Left renal pelvis (tissue), 4 donors: ENCODE results near the gene MRTFA. TPM values are rescaled to one million over a fixed set of nuclear protein-coding genes. Genes with fewer than 3 reads are reported as not detected.

ENCODE experiments used
- DNase-seq, 4 donors: peaks; one replicate each; pipeline ENCODE4 v3.0.0-alpha.2; 2013; ENCODE audit warnings: low read depth in 4 of 4, low spot score in 3 of 4
- polyA plus RNA-seq, 4 donors: library from polyadenylated mRNA; unstranded; fragments of 120-200 nt; gene quantifications; one replicate each; pipeline ENCODE4 v1.2.1, GENCODE V29; 2013; ENCODE audit not compliant: insufficient read length in 4 of 4

The MRTFA gene
- polyA plus RNA-seq, 4 donors, result 20.2 to 31.3 (median 22.6) TPM

DNA sequence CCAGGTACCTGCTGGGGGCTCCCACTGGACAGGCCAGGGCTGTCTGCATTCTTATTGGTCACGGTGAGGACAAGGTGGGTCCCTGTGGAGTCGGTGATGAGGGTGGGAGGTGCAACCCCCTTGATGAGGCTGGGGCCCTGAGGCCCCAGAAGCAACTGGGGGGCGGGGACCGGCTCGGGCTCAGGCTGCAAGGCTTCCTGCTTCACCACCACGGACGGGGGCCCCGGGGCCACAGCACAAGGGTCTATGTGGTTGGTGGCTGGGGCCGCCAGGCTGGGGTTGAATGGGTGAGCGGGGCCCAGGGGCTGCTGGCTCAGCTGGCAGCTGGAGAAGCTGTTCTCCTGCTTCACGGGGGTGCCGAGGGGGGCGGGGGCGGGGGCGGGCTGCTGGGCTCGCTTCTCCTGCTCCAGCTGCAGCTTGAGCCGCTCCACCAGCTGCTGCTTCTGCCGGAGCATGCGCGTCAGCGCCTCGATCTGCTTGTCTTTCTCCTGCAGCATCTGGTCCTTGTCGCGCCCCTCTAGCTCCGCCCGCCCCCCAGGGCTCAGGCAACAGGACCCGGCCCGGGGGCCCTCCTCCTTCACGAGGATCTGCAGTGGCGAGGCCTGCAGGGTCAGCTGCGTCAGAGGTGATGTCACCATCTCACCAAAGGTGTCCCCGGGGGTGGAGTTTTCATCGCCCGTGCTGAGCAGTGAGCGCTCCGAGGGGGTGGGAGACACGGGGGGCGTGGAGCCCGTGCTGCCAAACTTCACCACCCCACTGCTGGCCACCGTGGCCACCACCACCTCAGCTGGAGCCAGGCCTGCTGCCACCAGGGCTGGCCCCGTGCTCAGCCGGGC lies 217.9 kb downstream of the MRTFA start:
- DNase-seq, result peak; percentile 35 to 48 (median 42)

DNA sequence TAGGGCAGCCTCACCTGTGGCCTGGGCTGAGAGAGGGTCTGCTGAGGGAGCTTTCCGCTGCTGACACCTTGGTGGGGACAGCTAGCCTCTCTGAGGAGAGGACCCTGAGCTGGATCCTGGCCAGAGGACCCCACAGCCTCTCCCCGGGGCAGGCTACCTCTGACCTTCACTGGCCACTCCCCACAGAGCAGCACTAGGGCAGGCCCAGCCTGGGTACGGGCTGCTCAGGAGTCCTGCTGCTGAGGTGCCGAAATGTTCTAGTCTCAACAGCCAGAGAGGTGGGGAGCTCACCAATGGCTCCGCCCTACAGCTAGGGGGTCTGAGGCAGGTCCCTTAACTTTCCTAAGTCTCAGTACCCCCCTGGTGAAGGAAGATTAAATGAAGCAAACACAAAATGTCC lies 218.6 kb downstream of the MRTFA start:
- no peak for DNase-seq

DNA sequence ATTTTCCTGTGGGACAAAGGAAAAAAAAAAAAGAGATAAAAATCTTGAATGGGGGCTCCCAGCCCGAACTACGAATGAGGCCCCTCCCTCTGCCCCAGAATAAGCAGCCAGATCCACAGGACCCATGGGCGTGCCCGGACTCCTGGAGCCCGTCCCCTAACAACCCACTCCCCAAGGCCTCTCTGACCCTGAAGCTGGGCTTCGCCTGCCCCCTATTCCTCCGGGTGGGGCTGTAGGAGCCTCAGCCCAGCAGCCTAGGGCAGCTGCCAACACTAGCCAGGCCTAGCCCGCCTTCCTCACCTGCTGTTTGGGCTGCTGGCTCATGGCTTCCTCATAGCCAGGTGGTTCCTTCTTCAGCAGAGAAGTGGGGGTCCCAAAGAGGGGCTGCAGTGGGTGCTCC lies 219.5 kb downstream of the MRTFA start:
- DNase-seq, result no peak

DNA sequence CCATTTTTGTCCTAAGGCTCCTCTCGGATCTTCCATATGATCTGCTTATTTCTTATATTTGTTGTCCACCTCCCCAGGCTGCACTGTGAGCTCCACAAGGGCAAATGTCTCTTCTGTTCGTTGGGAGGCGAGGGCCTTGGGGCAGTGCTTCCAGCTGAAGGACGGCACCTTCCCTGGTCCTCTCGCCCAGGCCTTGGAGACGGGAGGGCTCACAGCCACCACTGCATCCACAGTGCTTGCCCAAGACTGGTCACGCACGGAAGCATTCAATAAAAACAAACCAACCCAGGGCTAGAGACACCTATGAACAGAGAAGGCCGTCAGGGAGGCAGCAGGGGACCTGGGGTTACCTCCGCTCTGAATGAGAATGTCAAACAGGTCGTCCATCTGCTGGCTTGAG lies 219.9 kb downstream of the MRTFA start:
- no peak for DNase-seq

DNA sequence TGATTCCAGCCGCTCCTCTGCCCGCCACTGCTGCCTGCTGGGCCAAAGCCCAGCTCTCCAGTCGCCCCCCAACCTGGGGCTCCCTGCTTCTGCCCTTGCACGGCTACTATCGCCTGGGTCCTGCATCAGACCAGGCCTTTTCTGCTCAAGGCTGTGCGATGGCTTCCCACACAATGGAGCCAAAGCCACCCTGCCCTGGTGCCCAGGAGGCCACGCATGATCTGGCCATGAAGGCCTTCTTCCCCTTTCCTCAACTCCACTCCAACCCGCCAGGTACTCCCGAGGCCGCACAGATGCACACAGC lies 220.3 kb downstream of the MRTFA start:
- DNase-seq, result no peak

DNA sequence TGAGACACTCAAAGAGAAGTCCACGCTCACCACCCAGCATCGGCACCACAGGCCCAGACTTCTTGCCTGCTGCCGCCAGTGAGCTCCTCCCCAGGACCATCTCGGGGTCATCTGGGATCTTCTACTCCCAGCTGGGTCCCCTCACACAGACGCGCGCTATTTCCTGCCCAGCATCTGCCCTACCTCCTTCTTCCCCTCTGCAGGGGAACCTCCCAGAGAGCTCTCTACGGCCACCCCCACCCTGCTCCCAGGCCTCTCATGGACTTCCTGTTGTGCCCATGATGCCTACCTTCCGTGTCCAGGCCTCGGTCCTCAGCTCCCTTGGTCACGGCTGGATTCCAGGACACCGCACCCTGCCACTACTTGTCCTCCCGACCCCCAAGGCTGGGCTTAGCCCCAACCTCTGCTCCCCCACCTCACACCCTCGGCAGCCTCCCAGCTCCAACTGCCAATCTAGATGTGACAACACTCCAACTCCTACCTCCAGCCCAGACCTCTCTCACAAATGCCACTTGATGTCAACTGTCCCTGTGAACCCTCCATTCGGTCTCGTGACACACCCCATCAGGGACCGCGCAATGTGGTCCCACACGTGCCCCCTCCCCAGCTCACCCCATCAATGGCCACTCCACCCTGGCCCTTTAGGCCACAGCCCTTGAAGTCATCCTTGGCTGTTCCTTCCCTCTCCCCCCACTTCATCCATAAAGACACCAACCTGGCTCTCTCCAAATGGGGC lies 220.8 kb downstream of the MRTFA start:
- DNase-seq, result peak in 2 of 4 donors; percentile 32 to 36

DNA sequence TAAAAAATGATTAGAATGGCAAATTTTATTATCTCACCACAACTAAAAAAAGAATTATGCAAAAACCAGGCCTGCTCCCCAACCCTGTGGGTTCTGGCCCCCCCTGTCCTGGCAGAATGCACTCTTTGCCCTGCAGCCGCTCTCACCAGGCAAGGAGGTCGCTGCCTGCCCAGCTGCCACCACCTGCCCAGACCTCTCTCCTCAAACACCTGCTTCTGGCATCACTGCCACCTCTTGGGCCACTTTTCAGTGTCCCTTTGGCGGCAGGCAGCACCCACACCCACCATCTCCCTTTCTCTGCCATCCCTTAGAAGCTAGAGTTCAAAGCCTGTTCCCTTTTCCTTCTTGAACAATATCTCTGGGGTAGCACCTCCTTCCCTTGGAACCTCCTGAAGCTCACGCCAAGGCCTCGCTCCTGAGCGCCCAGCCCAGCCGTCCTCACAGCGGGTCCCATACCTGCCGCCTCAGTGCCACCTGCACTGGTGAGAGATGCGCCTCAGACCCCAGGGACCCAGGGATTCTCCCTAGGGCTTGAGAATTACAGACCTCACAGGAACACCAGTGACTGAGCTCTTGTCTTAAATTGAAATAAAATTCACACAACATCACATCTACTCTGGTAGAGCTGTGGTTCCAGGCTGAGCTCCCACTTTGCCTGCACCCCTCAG lies 221.5 kb downstream of the MRTFA start:
- DNase-seq, result no peak

DNA sequence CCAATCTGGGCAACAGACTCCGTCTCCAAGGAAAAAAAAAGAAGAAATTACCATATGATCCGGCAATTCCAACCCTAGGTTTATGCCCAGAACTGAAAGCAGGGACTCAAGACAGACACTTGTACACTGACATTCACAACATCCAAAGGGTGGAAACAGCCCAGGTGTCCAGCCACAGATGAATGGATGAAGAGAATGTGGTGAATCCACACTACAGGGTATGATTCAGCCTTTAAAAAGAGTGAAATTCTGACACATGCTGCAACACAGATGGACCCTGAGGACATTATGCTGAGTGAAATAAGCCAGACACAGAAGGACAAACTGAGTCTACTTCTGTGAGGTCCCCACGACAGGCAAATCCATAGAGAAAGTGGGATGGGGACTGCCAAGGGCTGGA lies 222.2 kb downstream of the MRTFA start:
- no peak for DNase-seq

DNA sequence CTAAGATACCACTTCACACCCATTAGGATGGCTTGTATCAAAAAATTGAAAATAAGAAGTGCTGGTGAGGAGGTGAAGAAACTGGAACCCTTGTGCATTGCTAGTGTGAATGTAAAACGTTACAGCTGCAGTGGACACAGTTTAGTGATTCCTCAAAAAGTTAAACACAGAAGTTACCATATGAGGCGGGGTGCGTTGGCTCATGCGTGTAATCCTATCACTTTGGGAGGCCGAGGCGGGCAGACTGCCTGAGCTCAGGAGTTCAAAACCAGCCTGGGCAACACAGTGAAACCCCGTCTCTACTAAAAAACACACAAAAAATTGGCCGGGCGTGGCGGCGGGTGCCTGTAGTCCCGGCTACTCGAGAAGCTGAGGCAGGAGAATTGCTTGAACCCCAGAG lies 222.6 kb downstream of the MRTFA start:
- DNase-seq, result no peak

DNA sequence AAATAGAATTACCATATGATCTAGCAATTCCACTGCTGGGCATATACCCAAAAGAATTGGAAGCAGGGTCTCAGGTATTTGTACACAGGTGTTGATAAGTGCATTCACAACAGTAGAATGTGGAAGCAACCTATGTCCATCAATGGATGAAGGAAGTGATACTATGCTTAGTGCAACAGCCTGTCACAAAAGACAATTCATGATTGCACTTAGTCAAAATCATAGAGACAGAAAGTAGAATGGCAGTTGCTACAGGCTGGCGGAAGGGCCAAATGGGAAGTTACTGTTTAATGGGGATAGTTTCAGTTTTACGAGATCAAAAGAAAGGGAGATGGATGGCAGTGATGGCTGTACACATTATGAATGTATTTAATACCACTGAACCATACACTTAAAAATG lies 224.1 kb downstream of the MRTFA start:
- no peak for DNase-seq

DNA sequence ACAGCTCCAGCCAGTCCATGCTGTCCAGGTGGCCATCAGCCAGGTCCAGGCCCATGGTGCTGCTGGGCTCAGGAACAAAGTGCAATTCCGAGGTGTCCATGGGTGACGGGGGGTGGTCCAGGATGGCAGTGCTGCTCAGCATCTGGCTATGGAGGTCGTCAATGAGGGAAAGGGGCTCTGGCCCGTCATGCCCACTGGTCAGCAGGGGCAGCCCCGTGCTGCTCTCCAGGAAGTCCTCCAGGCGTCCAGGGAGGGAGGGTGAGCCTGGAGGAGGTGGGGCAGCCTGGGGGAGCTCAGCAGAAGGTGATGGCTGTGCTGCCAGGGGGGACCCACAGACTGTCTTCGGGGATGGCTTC lies 225.0 kb downstream of the MRTFA start:
- DNase-seq, result no peak

DNA sequence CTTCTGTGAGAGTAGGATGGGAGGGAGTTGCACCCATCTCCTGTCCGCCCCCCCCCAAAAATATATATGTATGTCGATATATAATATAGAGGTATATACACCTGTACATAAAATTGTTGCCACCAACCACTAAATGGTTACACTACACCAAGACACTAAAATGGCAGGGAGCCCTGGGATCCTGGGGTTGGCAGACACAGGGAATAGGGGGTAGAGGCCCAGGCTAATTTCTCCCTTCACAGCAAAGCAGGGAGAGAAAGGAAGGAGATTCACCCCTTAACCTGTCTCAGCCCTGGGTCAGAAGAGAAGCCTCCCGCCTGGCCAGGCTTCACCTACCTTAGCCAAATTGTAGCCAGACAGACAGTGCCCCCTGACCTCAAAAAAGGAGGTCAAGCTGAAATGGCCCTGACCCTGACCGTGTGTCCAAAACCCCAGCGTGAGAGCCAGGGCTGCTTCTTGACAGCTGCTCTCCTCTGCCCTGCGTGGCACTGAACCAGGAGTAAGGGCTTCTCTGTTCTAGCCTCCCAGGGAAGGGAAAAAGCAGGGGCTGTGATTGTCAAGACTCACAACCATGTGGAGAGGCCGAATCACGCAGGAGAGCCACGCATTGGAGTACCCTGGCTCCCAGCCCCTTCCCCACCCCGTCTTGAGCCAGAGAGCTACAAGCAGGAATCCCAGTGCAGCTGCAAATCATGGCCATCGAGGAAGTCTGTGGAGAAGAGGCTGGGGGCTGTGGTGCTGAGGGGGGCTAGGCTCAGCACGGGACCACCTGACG lies 225.6 kb downstream of the MRTFA start:
- DNase-seq, result no peak

DNA sequence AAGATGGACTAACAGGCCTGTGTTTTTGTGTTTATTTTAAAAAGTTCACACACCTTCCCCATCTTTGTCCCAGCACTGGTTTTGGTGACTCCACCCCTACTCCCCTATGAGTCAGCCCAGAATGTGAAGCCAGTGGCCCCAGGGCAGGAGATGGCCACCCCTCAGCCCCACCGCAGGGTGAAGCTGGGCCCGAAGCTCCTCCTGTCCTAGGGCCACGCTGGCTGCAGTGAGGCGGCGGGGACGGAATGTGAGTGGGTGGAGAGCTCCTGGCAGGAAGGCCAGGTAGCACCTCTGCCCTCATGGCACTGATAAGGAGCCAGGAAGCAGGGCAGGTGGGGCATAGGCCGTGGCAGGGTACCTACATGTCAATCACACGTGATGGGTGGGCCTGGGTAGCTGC lies 226.2 kb downstream of the MRTFA start:
- DNase-seq, result no peak

DNA sequence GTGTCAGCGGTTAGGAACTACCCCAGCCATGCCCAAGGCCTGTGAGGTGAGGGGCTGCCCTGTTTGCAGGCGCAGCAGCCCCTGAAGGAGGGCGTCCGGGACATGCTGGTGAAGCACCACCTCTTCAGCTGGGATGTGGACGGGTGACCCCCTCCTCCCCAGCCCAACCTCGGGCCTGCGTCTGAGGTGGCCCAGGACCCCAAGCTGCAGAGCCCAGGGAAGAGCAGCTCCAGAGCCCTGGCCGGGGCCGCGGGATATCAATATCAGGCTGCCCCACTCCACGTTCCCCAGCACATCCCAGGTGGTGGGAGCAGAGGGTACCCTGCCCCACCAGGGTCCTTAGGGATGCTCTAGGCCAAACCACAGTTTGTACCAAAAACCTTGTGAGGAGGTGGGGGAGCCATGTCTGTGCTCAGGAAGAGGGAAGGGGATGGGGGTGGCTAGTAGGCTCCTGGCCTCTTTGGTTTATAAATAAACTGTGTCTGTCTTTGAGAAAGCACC lies 226.9 kb downstream of the MRTFA start:
- DNase-seq, result no peak

DNA sequence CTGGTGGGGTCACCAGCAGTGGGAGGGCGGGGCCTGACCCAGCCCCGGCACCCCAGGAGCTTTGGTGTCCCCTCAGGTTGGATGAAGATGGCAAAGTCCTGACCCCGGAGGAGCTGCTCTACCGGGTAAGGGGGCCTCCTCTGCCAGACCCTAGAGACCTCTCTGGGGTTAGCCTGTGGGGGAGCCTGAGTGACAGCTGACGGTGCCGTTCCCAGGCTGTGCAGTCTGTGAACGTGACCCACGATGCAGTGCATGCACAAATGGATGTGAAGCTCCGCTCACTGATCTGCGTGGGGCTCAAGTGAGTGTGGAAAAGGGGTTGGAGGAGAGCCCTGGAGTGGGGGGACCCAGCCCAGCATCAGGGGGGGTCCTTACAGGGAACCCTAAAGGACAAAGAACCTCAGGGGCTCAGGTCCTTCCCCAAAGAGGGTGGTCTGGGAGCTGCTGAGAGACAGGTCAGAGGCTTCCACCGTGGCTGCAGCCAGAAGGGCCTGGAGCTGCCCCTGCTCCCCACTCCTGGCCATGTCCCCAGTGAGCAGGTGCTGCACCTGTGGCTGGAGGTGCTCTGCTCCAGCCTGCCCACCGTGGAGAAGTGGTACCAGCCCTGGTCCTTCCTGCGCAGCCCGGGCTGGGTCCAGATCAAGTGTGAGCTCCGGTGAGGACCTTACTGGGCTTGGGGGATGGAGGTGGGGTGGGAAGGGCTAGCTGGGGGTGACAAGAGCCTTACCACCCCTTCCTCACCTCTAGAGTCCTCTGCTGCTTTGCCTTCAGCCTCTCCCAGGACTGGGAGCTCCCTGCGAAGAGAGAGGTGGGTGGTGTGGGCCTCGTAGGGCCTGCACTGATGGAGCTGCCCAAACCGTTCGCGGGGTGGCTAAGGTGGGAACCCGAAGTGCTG lies 227.6 kb downstream of the MRTFA start:
- no peak for DNase-seq

DNA sequence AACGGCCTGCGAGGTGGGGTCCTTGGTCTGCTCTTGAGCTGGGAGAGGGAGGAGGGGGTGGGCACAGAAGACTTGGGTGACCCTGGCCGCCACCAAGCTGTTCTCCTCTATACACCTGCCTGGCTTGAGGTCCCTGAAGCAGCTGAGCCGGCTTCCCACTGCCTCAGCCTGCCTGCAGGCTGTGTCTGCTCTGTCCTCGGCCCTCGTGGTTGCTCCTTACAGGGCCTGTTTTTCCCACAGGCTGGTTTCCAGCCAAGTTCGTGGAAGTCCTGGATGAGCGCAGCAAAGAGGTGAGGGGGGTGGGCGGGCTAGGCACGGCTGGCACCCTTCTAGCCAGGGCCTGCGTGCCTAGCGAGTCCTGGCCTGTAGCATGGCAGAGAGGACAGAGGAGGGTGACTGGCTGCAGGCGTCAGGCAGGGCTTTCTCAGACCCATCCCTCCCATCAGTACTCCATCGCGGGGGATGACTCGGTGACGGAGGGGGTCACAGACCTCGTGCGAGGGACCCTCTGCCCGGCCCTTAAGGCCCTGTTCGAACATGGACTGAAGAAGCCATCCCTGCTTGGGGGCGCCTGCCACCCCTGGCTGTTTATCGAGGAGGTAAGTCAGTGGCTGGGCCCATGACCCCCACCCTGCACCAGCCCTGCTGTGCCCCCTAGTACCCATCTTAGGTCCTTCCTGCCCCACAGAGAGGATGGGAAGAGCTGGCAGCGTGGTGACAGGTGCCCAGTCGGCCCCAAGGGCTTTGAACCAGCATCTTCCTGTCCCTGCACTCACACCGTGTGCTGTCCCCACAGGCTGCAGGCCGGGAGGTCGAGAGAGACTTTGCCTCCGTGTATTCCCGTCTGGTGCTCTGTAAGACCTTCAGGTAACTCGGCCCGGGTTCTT lies 228.4 kb downstream of the MRTFA start:
- no peak for DNase-seq

DNA sequence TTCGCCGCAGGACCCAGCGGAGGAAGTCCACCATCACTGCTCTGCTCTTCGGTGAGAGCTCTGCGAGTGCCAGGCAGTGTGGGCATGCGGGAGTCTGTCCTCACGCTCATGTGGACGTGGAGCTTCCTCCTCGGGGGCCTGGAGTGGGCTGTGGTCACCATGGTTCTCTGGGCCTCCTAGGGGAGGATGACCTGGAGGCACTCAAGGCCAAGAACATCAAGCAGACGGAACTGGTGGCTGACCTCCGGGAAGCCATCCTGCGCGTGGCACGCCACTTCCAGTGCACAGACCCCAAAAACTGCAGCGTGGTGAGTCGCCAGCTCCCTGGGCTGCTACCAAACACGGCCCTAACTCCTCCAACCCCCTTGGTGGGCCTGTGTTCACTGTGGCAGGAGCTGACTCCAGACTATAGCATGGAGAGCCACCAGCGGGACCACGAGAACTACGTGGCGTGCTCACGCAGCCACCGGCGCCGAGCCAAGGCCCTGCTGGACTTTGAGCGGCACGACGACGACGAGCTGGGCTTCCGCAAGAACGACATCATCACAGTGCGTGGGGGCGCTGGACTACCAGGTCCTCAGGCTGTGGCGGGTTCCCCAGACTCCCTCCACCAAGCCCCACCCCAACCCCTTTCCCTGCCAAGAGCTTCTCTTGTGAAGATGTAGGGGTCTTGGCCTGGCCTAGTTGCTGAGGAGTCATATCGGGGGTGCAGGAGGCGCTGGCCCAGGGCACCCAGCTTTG lies 229.3 kb downstream of the MRTFA start:
- DNase-seq, result no peak
